Dermis microvascular lymphatic vessel endothelial cell (primary cell): ENCODE results near the gene GBX1. TPM values are rescaled to one million over a fixed set of nuclear protein-coding genes. Genes with fewer than 3 reads are reported as not detected.
A peak's percentile ranks its signal among the peaks of the same experiment; 100 is the strongest.

Experiments
- DNase-seq, 2 donors: peaks; one replicate each; pipeline versions ENCODE4 v3.0.0 to v3.0.0-alpha.2; 2010; ENCODE audit warnings: low read depth in 2 of 2
- total RNA-seq: library from RNA; depleted of rRNA; stranded (reverse); fragments of >200 nt; gene quantifications from 2 replicates; pipeline ENCODE4 v1.2.1, GENCODE V29; 2014

The GBX1 gene
- not detected in 2 replicates for total RNA-seq

- DNase-seq: peak in 1 of 2 donors; percentile 13
These were observed at the start of gene GBX1 for GRCh38 chr7:151167197-151167961. Gene GBX1 (minus strand): TSS chr7:151167694. CDS start chr7:151167548, 146 bp downstream.

GRCh38 chr7:151215396-151215795, 47.9 kb upstream of the GBX1 start:
- no peak for DNase-seq

- DNase-seq: no peak
These were observed 46.3 kb upstream of the GBX1 start for GRCh38 chr7:151213826-151214225.

GRCh38 chr7:151212626-151213025, 45.1 kb upstream of the GBX1 start:
- DNase-seq: no peak

- no peak for DNase-seq
These were observed 43.8 kb upstream of the GBX1 start for GRCh38 chr7:151211155-151211772.

- DNase-seq: no peak
These were observed 42.8 kb upstream of the GBX1 start, which contains the start of gene H2BK1 for GRCh38 chr7:151210087-151210854. Gene H2BK1 (minus strand): TSS chr7:151210488. CDS start chr7:151210318, 170 bp downstream.

- no peak for DNase-seq
These were observed 42.1 kb upstream of the GBX1 start for GRCh38 chr7:151209588-151209987.

GRCh38 chr7:151208253-151208862, 40.9 kb upstream of the GBX1 start:
- DNase-seq: no peak

- no peak for DNase-seq
These were observed 40.3 kb upstream of the GBX1 start for GRCh38 chr7:151207804-151208203.

- no peak for DNase-seq
These were observed 39.8 kb upstream of the GBX1 start for GRCh38 chr7:151207315-151207714.

GRCh38 chr7:151206914-151207313, 39.4 kb upstream of the GBX1 start:
- no peak for DNase-seq

- no peak for DNase-seq
These were observed 38.2 kb upstream of the GBX1 start for GRCh38 chr7:151205730-151206129.

GRCh38 chr7:151204383-151205032, 37.0 kb upstream of the GBX1 start:
- DNase-seq: no peak

- DNase-seq: no peak
These were observed 35.3 kb upstream of the GBX1 start for GRCh38 chr7:151202836-151203235.

GRCh38 chr7:151201751-151202150, 34.3 kb upstream of the GBX1 start:
- no peak for DNase-seq

GRCh38 chr7:151201344-151201743, 33.9 kb upstream of the GBX1 start:
- no peak for DNase-seq

- DNase-seq: no peak
These were observed 31.7 kb upstream of the GBX1 start for GRCh38 chr7:151198945-151199848.

- DNase-seq: no peak
These were observed 30.4 kb upstream of the GBX1 start for GRCh38 chr7:151197932-151198331.

- DNase-seq: no peak
These were observed 28.3 kb upstream of the GBX1 start for GRCh38 chr7:151195616-151196450.
